GM12878 (cell line): ENCODE data around the gene PLD3. TPM values are rescaled to one million over a fixed set of nuclear protein-coding genes. Genes with fewer than 3 reads are reported as not detected.

Experiments used
- ATAC-seq: fragments of 200-7000 bp; cut with Tn5 transposase; 3 replicates; pipeline ENCODE4 v1.9.1; 2020; ENCODE audit warnings: mild to moderate bottlenecking, moderate library complexity
- BruUV-seq: library from RNA; stranded (reverse); fragments of 400-500 nt; replicated peaks from 2 replicates; lab custom pipeline; 2021; lab: Mats Ljungman, UMichigan
- CTCF ChIA-PET: fragments of 300-600 bp; sonication (Branson Sonifier 250); formaldehyde crosslinking; extraction: SDS; loops from one replicate; lab custom pipeline; 2021; ENCODE audit warnings: inconsistent platforms; lab: Yijun Ruan, JAX
- POLR2A ChIA-PET: fragments of 350-600 bp; formaldehyde crosslinking; extraction: SDS; loops from one replicate; lab custom pipeline; 2021; ENCODE audit warnings: inconsistent platforms; lab: Charles Lee
- RAD21 ChIA-PET: fragments of 300-600 bp; sonication (Branson Sonifier 250); formaldehyde crosslinking; loops from one replicate; lab custom pipeline; 2023; ENCODE audit warnings: antibody characterized with exemption; ENCODE audit not compliant: unreplicated experiment; lab: Charles Lee
- SMC1A ChIA-PET: fragments of 300-600 bp; sonication (Branson Sonifier 250); formaldehyde crosslinking; loops from one replicate; lab custom pipeline; 2023; ENCODE audit not compliant: unreplicated experiment, uncharacterized antibody; lab: Charles Lee
- DNase-seq: peaks from one replicate; pipeline ENCODE4 v3.0.0-alpha.2; 2011; ENCODE audit warnings: low read depth, low spot score
- FAIRE-seq: peaks from 3 replicates; lab custom pipeline; 2011; peaks lifted over from hg19 to GRCh38; lab: Jason Lieb, UNC
- H2AFZ ChIP-seq: 2 replicates; pipeline ENCODE4 v1.6.0; 2011; ENCODE audit warnings: low read depth, low read length, control low read depth; ENCODE audit not compliant: control insufficient read depth
- H3K27ac ChIP-seq: 2 replicates; pipeline ENCODE4 v1.5.1; 2011; ENCODE audit warnings: control low read depth; ENCODE audit not compliant: control insufficient read depth, insufficient read depth
- H3K27me3 ChIP-seq, 2 experiments: replicated peaks in 1 of 2; 2 replicates each; pipeline versions ENCODE4 v1.6.0 to v1.6.1; 2011; ENCODE audit warnings: low read length in 1 of 2; ENCODE audit not compliant: control insufficient read depth in 2 of 2, insufficient read depth in 2 of 2
- H3K36me3 ChIP-seq, 2 experiments: 2 replicates each; pipeline ENCODE4 v1.5.1; 2011; ENCODE audit warnings: low read length in 1 of 2; ENCODE audit not compliant: control insufficient read depth in 2 of 2, insufficient read depth in 2 of 2
- H3K4me1 ChIP-seq: 2 replicates; pipeline ENCODE4 v1.6.1; 2011; ENCODE audit warnings: mild to moderate bottlenecking, low read length, moderate library complexity, mixed read lengths; ENCODE audit not compliant: control insufficient read depth, insufficient read depth
- H3K4me2 ChIP-seq: 2 replicates; pipeline ENCODE4 v1.6.0; 2011; ENCODE audit warnings: control low read depth; ENCODE audit not compliant: control insufficient read depth, insufficient read depth
- H3K4me3 ChIP-seq: fragments of 200-600 bp; sonication (generic); 2 replicates; pipeline ENCODE4 v1.5.1; 2016
- H3K79me2 ChIP-seq: 2 replicates; pipeline ENCODE4 v1.6.0; 2011; ENCODE audit warnings: low read length; ENCODE audit not compliant: control insufficient read depth, insufficient read depth
- H3K9ac ChIP-seq: 2 replicates; pipeline ENCODE4 v1.8.0; 2011; ENCODE audit warnings: low read length, control low read depth, mixed read lengths; ENCODE audit not compliant: control insufficient read depth, insufficient read depth
- H3K9me3 ChIP-seq: replicated peaks from 3 replicates; pipeline ENCODE4 v1.5.1; 2011; ENCODE audit warnings: mild to moderate bottlenecking, low read length; ENCODE audit not compliant: control insufficient read depth, insufficient read depth
- H4K20me1 ChIP-seq: 2 replicates; pipeline ENCODE4 v1.6.0; 2011; ENCODE audit not compliant: control insufficient read depth, insufficient read depth
- BCL3 ChIP-seq: IDR thresholded peaks from 2 replicates; pipeline ENCODE4 v1.6.1; 2011; ENCODE audit warnings: borderline replicate concordance, low read depth, mild to moderate bottlenecking, moderate library complexity, low read length; ENCODE audit not compliant: insufficient read depth, poor library complexity, severe bottlenecking
- BCLAF1 ChIP-seq: fragments of 450-650 bp; IDR thresholded peaks from 2 replicates; pipeline ENCODE4 v1.6.1; 2017; ENCODE audit warnings: antibody characterized with exemption, mild to moderate bottlenecking, moderate library complexity
- CBX5 ChIP-seq: sonication (generic); IDR thresholded peaks from 2 replicates; pipeline ENCODE4 v1.6.1; 2016; ENCODE audit warnings: low read depth, moderate library complexity, mild to moderate bottlenecking, inconsistent platforms
- DPF2 ChIP-seq: fragments of 450-650 bp; IDR thresholded peaks from 2 replicates; pipeline ENCODE4 v1.6.1; 2017; ENCODE audit warnings: mild to moderate bottlenecking
- FOXM1 ChIP-seq: IDR thresholded peaks from 2 replicates; pipeline ENCODE4 v1.6.1; 2012; ENCODE audit warnings: low read depth, mild to moderate bottlenecking, inconsistent platforms, low read length, moderate library complexity
- GATAD2B ChIP-seq: fragments of 450-650 bp; conservative IDR thresholded peaks from 2 replicates; pipeline ENCODE4 v1.6.1; 2017; ENCODE audit warnings: low read depth, mild to moderate bottlenecking, moderate library complexity
- SRF ChIP-seq, 2 experiments: IDR thresholded peaks; 2 replicates each; pipeline ENCODE4 v1.6.1; 2011; ENCODE audit warnings: low read depth in 2 of 2, low read length in 2 of 2, mild to moderate bottlenecking in 1 of 2, moderate library complexity in 1 of 2
- STAT1 ChIP-seq: fragments of 450-650 bp; conservative IDR thresholded peaks from 2 replicates; pipeline ENCODE4 v1.6.1; 2014; ENCODE audit warnings: antibody characterized with exemption, mild to moderate bottlenecking
- TCF7 ChIP-seq: IDR thresholded peaks from 2 replicates; pipeline ENCODE4 v1.6.1; 2014; ENCODE audit warnings: antibody characterized with exemption, borderline replicate concordance
- WGBS: methylation state at CpG from one replicate; pipeline ENCODE4 v1.1.6; 2016; ENCODE audit warnings: low lambda C conversion rate; ENCODE audit not compliant: insufficient replicate concordance, insufficient coverage; ENCODE audit errors: missing lambda C conversion rate; 5-methylcytosine and 5-hydroxymethylcytosine counted together
- in situ Hi-C: fragments of 300-500 bp; cut with MboI; formaldehyde crosslinking; loops from 9 replicates; pipeline ENCODE4 v1.14.3; 2018; ENCODE audit warnings: mixed read lengths
- intact Hi-C: fragments of 100-400 bp; cut with micrococcal nuclease; formaldehyde crosslinking; loops from one replicate; pipeline ENCODE4 v1.14.2; 2022; ENCODE audit not compliant: unreplicated experiment
- polyA plus RNA-seq, 11 experiments: library from polyadenylated mRNA; depleted of rRNA in 4 of 11; unstranded in 6 of 11; stranded (reverse) in 5 of 11; fragments of >200 nt; fragmentation: Nextera tagmentation in 4 of 11; fragmentation: Illumina TruSeq in 1 of 11; extraction: Ambion mirVana in 4 of 11; extraction: Trizol in 1 of 11; gene quantifications; 1 replicate in 1 of 11; 2 replicates in 10 of 11; pipeline versions ENCODE4 v1.2.1 to v1.2.3, GENCODE V29; 2011 to 2016; ENCODE audit warnings: inconsistent platforms in 2 of 11, missing spikeins in 2 of 11, low read depth in 1 of 11
- total RNA-seq, 4 experiments: library from RNA; depleted of rRNA in 3 of 4; stranded (reverse); fragments of >200 nt in 3 of 4; fragmentation: Illumina TruSeq in 1 of 4; extraction: Trizol in 1 of 4; gene quantifications; 2 replicates each; pipeline versions ENCODE4 v1.2.1 to v1.2.3, GENCODE V29; 2013 to 2021
- TF ChIP-seq, protein P1 (sequence below): IDR thresholded peaks from 2 replicates; pipeline ENCODE4 v1.6.1; 2011; ENCODE audit warnings: mild to moderate bottlenecking, low read depth, low read length, moderate library complexity; ENCODE audit not compliant: insufficient replicate concordance

The PLD3 gene
- total and polyA plus RNA-seq, 10 of the 15 experiments (the other 5 are each of a cell fraction or from before 2014, with no cell fraction given) = 1.3 to 134 (median 72.7) TPM

DNA sequence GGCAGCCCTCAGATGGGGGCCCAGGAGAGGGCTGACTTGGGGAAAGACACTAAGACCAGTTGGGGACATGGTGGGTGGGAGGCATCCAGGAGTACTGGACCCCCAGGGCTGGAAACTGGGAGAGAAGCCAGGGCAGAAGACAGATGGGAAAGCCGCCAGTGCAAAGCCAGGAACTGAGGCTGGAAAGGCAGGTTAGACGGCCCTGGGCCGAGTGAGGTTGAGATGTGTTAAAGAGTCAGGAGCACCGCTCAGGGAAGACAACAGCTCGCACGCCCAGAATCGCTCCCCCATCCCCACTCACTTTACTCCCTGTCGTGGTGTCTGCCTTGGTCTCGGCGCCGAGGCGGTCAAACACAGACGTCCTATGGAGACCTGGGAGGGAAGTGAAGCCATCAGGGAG lies 24.8 kb upstream of the PLD3 start:
- in situ Hi-C loops (no loop called here), intact Hi-C loops (no loop called here)
- 96% methylated on average over 7 of the region's 13 CpGs for WGBS
- ChIA-PET SMC1A (no interaction called here), POLR2A (no interaction called here), CTCF (interaction anchor here (0.8 kb wide), 1 partner anchor 8 kb away, joined by 3 read pairs; no protein-coding TSS in a partner anchor), RAD21 (no interaction called here)
- TF ChIP-seq DPF2 = no peak
- TF ChIP-seq BCL3 = peak; percentile 41
- BruUV-seq = no TSS peak
- H3K27me3 ChIP-seq = no peaks in the 10 kb centered on the region
- no peak for ATAC-seq
- H3K4me3 ChIP-seq = no peak overlapping the region
- no peaks in the 10 kb centered on the region for H3K4me1 ChIP-seq
- no peak overlapping the region for H3K9ac ChIP-seq
- no peaks in the 10 kb centered on the region for H4K20me1 ChIP-seq
- no peak for DNase-seq
- no peak overlapping the region for H3K4me2 ChIP-seq
- H3K36me3 ChIP-seq = peaks cover 26 to 34% of the 10 kb centered on the region in 2 experiments; a peak in 3 of 4 replicates
- H3K27ac ChIP-seq = no peak overlapping the region
- no peak for FAIRE-seq
- no peaks in the 10 kb centered on the region for H3K79me2 ChIP-seq
- H3K9me3 ChIP-seq = no peaks in the 10 kb centered on the region
- no peak overlapping the region for H2AFZ ChIP-seq

GRCh38 chr19:40326201-40326600 lies 22.3 kb upstream of the PLD3 start:
- in situ Hi-C loops = no loop called here
- ATAC-seq = no peak
- no peak overlapping the region for H3K4me3 ChIP-seq
- no peak overlapping the region for H3K27ac ChIP-seq
- no peak for FAIRE-seq
- ChIA-PET POLR2A (interaction anchor here (0.5 kb wide), 1 partner anchor 290 kb away, joined by 3 read pairs; no protein-coding TSS in a partner anchor), SMC1A (no interaction called here), CTCF (no interaction called here), RAD21 (no interaction called here)
- peaks cover 31 to 40% of the 10 kb centered on the region in 2 experiments for H3K36me3 ChIP-seq
- DNase-seq = no peak
- no peaks in the 10 kb centered on the region for H3K27me3 ChIP-seq
- WGBS = 95% methylated on average over 14 of the region's 14 CpGs
- no peak overlapping the region for H3K9ac ChIP-seq
- intact Hi-C loops = no loop called here
- no peaks in the 10 kb centered on the region for H3K9me3 ChIP-seq
- H3K79me2 ChIP-seq = no peaks in the 10 kb centered on the region
- H2AFZ ChIP-seq = no peak overlapping the region
- no peaks in the 10 kb centered on the region for H4K20me1 ChIP-seq
- no peak overlapping the region for H3K4me2 ChIP-seq
- H3K4me1 ChIP-seq = no peaks in the 10 kb centered on the region
- no TSS peak for BruUV-seq
- no peak for TF ChIP-seq FOXM1
- TF ChIP-seq SRF (IDR thresholded peaks at IDR 0.05; ENCODE audit: low read depth in 2 of 2, low read length in 2 of 2) = no peak
- TF ChIP-seq, protein P1, sequence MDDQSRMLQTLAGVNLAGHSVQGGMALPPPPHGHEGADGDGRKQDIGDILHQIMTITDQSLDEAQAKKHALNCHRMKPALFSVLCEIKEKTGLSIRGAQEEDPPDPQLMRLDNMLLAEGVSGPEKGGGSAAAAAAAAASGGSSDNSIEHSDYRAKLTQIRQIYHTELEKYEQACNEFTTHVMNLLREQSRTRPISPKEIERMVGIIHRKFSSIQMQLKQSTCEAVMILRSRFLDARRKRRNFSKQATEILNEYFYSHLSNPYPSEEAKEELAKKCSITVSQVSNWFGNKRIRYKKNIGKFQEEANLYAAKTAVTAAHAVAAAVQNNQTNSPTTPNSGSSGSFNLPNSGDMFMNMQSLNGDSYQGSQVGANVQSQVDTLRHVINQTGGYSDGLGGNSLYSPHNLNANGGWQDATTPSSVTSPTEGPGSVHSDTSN = no peak
- TF ChIP-seq BCLAF1 = no peak
- TF ChIP-seq GATAD2B = no peak
- no peak for TF ChIP-seq CBX5
- no peak for TF ChIP-seq TCF7
- TF ChIP-seq STAT1 = no peak
